Gastrocnemius medialis (tissue), 4 donors: ENCODE measurements around the gene SEMA3E. TPM values are rescaled to one million over a fixed set of nuclear protein-coding genes. Genes with fewer than 3 reads are reported as not detected.

Experiments
- ATAC-seq, 2 donors: fragments of 150-250 bp; one replicate each; pipeline ENCODE4 v1.9.1; 2016
- DNase-seq, 2 donors: peaks; one replicate each; pipeline ENCODE4 v3.0.0-alpha.2; 2019
- H3K27ac ChIP-seq, 4 donors: fragments of 200-600 bp; sonication (generic); 1 replicate in 1 of 4; 2 replicates in 3 of 4; pipeline ENCODE4 v1.5.1; 2016 to 2018; ENCODE audit warnings: mild to moderate bottlenecking in 2 of 4, moderate library complexity in 1 of 4
- H3K27me3 ChIP-seq, 3 donors: fragments of 200-600 bp; sonication (generic) in 2 of 3; 1 replicate in 1 of 3; 2 replicates in 2 of 3; pipeline versions ENCODE4 v1.5.1 to v1.6.0; 2016 to 2019; ENCODE audit warnings: mild to moderate bottlenecking in 1 of 3, moderate library complexity in 1 of 3
- H3K36me3 ChIP-seq, 2 donors: fragments of 200-600 bp; sonication (generic) in 1 of 2; one replicate each; pipeline ENCODE4 v1.5.1; 2017 to 2018
- H3K4me1 ChIP-seq, 2 donors: fragments of 200-600 bp; sonication (generic) in 1 of 2; one replicate each; pipeline ENCODE4 v1.5.1; 2016 to 2017; ENCODE audit warnings: mild to moderate bottlenecking in 2 of 2
- H3K4me3 ChIP-seq, 4 donors: fragments of 200-600 bp; sonication (generic) in 3 of 4; 1 replicate in 1 of 4; 2 replicates in 3 of 4; pipeline ENCODE4 v1.5.1; 2016 to 2019; ENCODE audit warnings: mild to moderate bottlenecking in 2 of 4
- H3K9me3 ChIP-seq, 3 donors: fragments of 200-600 bp; sonication (generic) in 2 of 3; 1 replicate in 1 of 3; 2 replicates in 2 of 3; pipeline ENCODE4 v1.5.1; 2016 to 2019
- CTCF ChIP-seq, 5 experiments: fragments of 450-650 bp in 3 of 5; fragments of 200-600 bp in 2 of 5; sonication (generic) in 2 of 5; IDR thresholded peaks in 4 of 5; conservative IDR thresholded peaks in 1 of 5; 1 replicate in 4 of 5; 2 replicates in 1 of 5; pipeline ENCODE4 v1.5.1; 2016 to 2019; ENCODE audit warnings: antibody characterized with exemption in 5 of 5, mild to moderate bottlenecking in 3 of 5, moderate library complexity in 3 of 5
- POLR2A ChIP-seq, 2 donors: fragments of 450-650 bp; IDR thresholded peaks; one replicate each; pipeline ENCODE4 v1.6.1; 2017; ENCODE audit warnings: antibody characterized with exemption in 2 of 2, mild to moderate bottlenecking in 2 of 2, moderate library complexity in 2 of 2
- in situ Hi-C, 4 donors: fragments of 200-750 bp; cut with MboI; loops; one replicate each; pipeline versions ENCODE4 v1.15.0 to v1.8.0; 2017; ENCODE audit warnings: low sequenced_read_pairs in 4 of 4
- intact Hi-C: fragments of 100-400 bp; cut with DNase I; formaldehyde crosslinking; loops from one replicate; pipeline ENCODE4 v1.15.1; 2023; ENCODE audit warnings: low total_unique reads
- total RNA-seq, 4 donors: library from RNA; depleted of rRNA; stranded (reverse); fragments of >200 nt; gene quantifications; one replicate each; pipeline versions ENCODE4 v1.1.0 to v1.2.3, GENCODE V29; 2016

SEMA3E gene
- total RNA-seq, 4 donors from 2014 or later, result 0.22 to 0.41 (median 0.32) TPM; not detected in 1

- ATAC-seq (no peak), DNase-seq (no peak)
- no peaks in the 10 kb centered on the region for H3K4me1 ChIP-seq
- TF ChIP-seq CTCF (IDR thresholded peaks at IDR 0.05 in 4 of 5, conservative IDR thresholded peaks at IDR 0.05 in 1 of 5), result no peak
- no peak for TF ChIP-seq POLR2A (IDR thresholded peaks at IDR 0.05)
- H3K27me3 ChIP-seq, result no peaks in the 10 kb centered on the region
- H3K36me3 ChIP-seq, result no peaks in the 10 kb centered on the region
- no peak overlapping the region for H3K4me3 ChIP-seq
- in situ Hi-C loops (no loop called here), intact Hi-C loops (no loop called here)
- H3K27ac ChIP-seq, result no peak overlapping the region
- H3K9me3 ChIP-seq, result no peaks in the 10 kb centered on the region
Observed at GRCh38 chr7:83640240-83640639, 8.7 kb downstream of the SEMA3E start.

DNA sequence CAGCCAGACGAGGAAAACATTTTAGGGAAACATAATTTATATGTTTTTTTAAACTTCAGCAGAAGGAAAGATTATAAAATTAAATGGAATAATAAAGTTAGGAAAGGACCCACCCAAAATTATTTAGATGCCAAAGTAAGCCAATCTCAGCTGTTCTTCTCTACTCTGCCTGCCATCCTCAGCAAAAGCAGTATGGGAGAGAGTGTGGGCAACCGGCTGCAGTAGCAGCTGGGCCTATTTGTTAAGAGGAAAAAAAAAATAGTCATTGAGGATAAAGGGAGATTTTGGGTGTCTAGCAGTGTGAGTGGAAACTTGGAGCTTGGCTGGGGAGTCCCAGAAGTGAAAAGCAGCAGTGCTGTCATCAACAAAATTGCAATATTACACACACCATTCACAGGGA, 15.4 kb downstream of the SEMA3E start:
- no peaks in the 10 kb centered on the region for H3K27me3 ChIP-seq
- no peak overlapping the region for H3K4me3 ChIP-seq
- intact Hi-C loops (no loop called here), in situ Hi-C loops (no loop called here)
- DNase-seq (no peak), ATAC-seq (no peak)
- no peak overlapping the region for H3K27ac ChIP-seq
- no peak for TF ChIP-seq POLR2A (IDR thresholded peaks at IDR 0.05)
- TF ChIP-seq CTCF (IDR thresholded peaks at IDR 0.05 in 4 of 5, conservative IDR thresholded peaks at IDR 0.05 in 1 of 5), result no peak
- no peaks in the 10 kb centered on the region for H3K9me3 ChIP-seq
- no peaks in the 10 kb centered on the region for H3K4me1 ChIP-seq
- H3K36me3 ChIP-seq, result no peaks in the 10 kb centered on the region

DNA sequence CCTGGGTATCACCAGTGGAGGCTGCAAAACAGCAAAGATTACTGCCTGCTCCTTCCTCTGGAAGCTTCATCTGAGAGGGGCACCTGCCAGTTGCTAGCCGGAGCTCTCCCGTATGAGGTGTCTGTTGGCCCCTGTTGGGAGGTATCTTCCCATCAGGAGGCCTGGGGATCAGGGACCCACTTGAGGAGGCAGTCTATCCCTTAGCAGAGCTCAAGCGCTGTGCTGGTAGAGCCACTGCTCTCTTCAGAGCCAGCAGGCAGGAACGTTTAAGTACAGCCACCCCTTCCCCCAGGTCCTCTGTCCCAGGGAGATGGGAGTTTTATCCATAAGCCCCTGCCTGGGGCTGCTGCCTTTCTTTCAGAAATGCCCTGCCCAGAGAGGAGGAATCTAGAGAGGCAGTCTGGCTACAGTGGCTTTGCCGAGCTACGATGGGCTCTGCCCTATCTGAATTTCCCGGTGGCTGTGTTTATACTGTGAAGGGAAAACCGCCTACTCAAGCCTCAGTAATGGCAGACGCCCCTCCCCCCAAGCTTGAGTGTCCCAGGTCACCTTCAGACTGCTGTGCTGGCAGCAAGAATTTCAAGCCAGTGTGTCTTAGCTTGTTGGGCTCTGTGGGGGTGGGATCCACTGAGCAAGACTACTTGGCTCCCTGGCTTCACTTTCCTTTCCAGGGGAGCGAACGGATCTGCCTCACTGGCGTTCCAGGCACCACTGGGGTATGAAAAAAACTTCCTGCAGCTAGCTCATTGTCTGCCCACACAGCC, 19.6 kb downstream of the SEMA3E start:
- in situ Hi-C loops (no loop called here), intact Hi-C loops (no loop called here)
- Histone ChIP-seq H3K36me3 (no peaks in the 10 kb centered on the region), H3K4me3 (no peak overlapping the region), H3K4me1 (no peaks in the 10 kb centered on the region), H3K27me3 (no peaks in the 10 kb centered on the region), H3K9me3 (no peaks in the 10 kb centered on the region), H3K27ac (no peak overlapping the region)
- no peak for ATAC-seq
- TF ChIP-seq POLR2A (IDR thresholded peaks at IDR 0.05), result no peak
- no peak for TF ChIP-seq CTCF (IDR thresholded peaks at IDR 0.05 in 4 of 5, conservative IDR thresholded peaks at IDR 0.05 in 1 of 5)
- no peak for DNase-seq

- DNase-seq (no peak), ATAC-seq (no peak)
- intact Hi-C loops (no loop called here), in situ Hi-C loops (no loop called here)
- Histone ChIP-seq H3K4me1 (no peaks in the 10 kb centered on the region), H3K4me3 (no peak overlapping the region), H3K27ac (no peak overlapping the region), H3K9me3 (no peaks in the 10 kb centered on the region), H3K36me3 (no peaks in the 10 kb centered on the region), H3K27me3 (no peaks in the 10 kb centered on the region)
- no peak for TF ChIP-seq CTCF (IDR thresholded peaks at IDR 0.05 in 4 of 5, conservative IDR thresholded peaks at IDR 0.05 in 1 of 5)
- TF ChIP-seq POLR2A (IDR thresholded peaks at IDR 0.05), result no peak
Observed at GRCh38 chr7:83617858-83618257, 31.1 kb downstream of the SEMA3E start.

DNA sequence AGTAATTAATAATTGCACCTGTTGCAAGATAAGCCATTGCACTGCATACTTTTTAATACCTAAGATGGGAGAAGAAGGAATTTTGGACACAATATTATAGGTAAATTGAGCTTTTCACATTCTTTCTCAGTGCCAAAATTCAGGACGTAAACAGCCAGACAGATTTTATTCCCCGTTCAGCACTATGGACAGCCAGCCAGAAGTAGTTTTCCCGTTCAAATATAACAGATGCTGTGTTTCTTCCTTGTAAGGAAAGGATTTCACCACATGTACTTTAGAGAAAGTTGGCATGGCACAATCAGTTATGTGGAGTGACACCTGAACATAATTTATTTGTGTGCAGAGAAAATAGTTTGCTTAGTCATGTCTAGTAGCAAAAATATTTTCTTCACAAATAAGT, 34.8 kb downstream of the SEMA3E start:
- ATAC-seq (no peak), DNase-seq (no peak)
- Histone ChIP-seq H3K27ac (no peak overlapping the region), H3K36me3 (no peaks in the 10 kb centered on the region), H3K9me3 (no peaks in the 10 kb centered on the region), H3K27me3 (no peaks in the 10 kb centered on the region), H3K4me1 (no peaks in the 10 kb centered on the region), H3K4me3 (no peak overlapping the region)
- no peak for TF ChIP-seq POLR2A (IDR thresholded peaks at IDR 0.05)
- no peak for TF ChIP-seq CTCF (IDR thresholded peaks at IDR 0.05 in 4 of 5, conservative IDR thresholded peaks at IDR 0.05 in 1 of 5)
- in situ Hi-C loops, result no loop called here
- intact Hi-C loops, result no loop called here
